B cell (primary cell): ENCODE data around the gene RAB15. TPM values are rescaled to one million over a fixed set of nuclear protein-coding genes. Genes with fewer than 3 reads are reported as not detected.
A peak's percentile ranks its signal among the peaks of the same experiment; 100 is the strongest.

Source experiments
- ATAC-seq: fragments of 200-7000 bp; cut with Tn5 transposase; one replicate; pipeline ENCODE4 v1.10.0; 2021; ENCODE audit warnings: low read depth, mild to moderate bottlenecking, moderate number of reproducible peaks, moderate library complexity
- CTCF ChIA-PET: fragments of 350-600 bp; sonication (Branson Sonifier 250); formaldehyde crosslinking; loops from one replicate; lab custom pipeline; 2021; ENCODE audit warnings: antibody characterized with exemption, inconsistent platforms; lab: Charles Lee
- POLR2A ChIA-PET: fragments of 350-600 bp; sonication (Branson Sonifier 250); formaldehyde crosslinking; loops from one replicate; lab custom pipeline; 2021; ENCODE audit warnings: antibody characterized with exemption; lab: Charles Lee
- DNase-seq: peaks from one replicate; pipeline ENCODE4 v3.0.0; 2013
- H2AFZ ChIP-seq: 2 replicates; pipeline ENCODE4 v1.6.1; 2012; ENCODE audit warnings: mild to moderate bottlenecking, low read depth, low read length; ENCODE audit not compliant: insufficient read depth, poor library complexity, severe bottlenecking
- H3K27ac ChIP-seq, 2 donors: 1 replicate in 1 of 2; 2 replicates in 1 of 2; pipeline ENCODE4 v1.5.1; 2012 to 2013; ENCODE audit warnings: low read length in 2 of 2, mild to moderate bottlenecking in 2 of 2, moderate library complexity in 1 of 2
- H3K27me3 ChIP-seq, 4 experiments: fragments of 200-600 bp in 1 of 4; sonication (generic) in 1 of 4; replicated peaks in 1 of 4; 1 replicate in 2 of 4; 2 replicates in 2 of 4; pipeline versions ENCODE4 v1.6.1 to v1.7.0; 2013 to 2016; ENCODE audit warnings: low read length in 3 of 4, mild to moderate bottlenecking in 2 of 4, mixed read lengths in 1 of 4, moderate library complexity in 1 of 4; ENCODE audit not compliant: insufficient read depth in 4 of 4, control insufficient read depth in 3 of 4; ENCODE audit errors: control extremely low read depth in 1 of 4
- H3K36me3 ChIP-seq, 2 experiments: replicated peaks in 1 of 2; 1 replicate in 1 of 2; 2 replicates in 1 of 2; pipeline versions ENCODE4 v1.6.1 to v1.7.1; 2013; ENCODE audit warnings: low read length in 1 of 2; ENCODE audit not compliant: insufficient read depth in 2 of 2, control insufficient read depth in 1 of 2; ENCODE audit errors: control extremely low read depth in 1 of 2, extremely low read depth in 1 of 2
- H3K4me1 ChIP-seq, 2 donors: fragments of 200-600 bp in 1 of 2; sonication (generic) in 1 of 2; 1 replicate in 1 of 2; 2 replicates in 1 of 2; pipeline versions ENCODE4 v1.5.1 to v1.6.1; 2013 to 2017; ENCODE audit warnings: low read length in 2 of 2; ENCODE audit not compliant: control insufficient read depth in 2 of 2, insufficient read depth in 2 of 2
- H3K4me2 ChIP-seq: replicated peaks from 2 replicates; pipeline ENCODE3; 2012; ENCODE audit warnings: mild to moderate bottlenecking, low read depth, low read length; ENCODE audit not compliant: poor library complexity, severe bottlenecking
- H3K4me3 ChIP-seq, 5 experiments: fragments of 200-600 bp in 1 of 5; sonication (generic) in 1 of 5; 1 replicate in 3 of 5; 2 replicates in 2 of 5; pipeline versions ENCODE4 v1.5.1 to v1.7.0; 2011 to 2016; ENCODE audit warnings: low read length in 4 of 5, mild to moderate bottlenecking in 4 of 5, low read depth in 2 of 5, control low read depth in 1 of 5, moderate library complexity in 1 of 5; ENCODE audit not compliant: insufficient read depth in 1 of 5; ENCODE audit errors: control extremely low read depth in 1 of 5, extremely low read depth in 1 of 5
- H3K79me2 ChIP-seq: fragments of 200-600 bp; sonication (generic); one replicate; pipeline ENCODE4 v1.6.0; 2016; ENCODE audit warnings: low read length; ENCODE audit not compliant: control insufficient read depth, insufficient read depth
- H3K9ac ChIP-seq: fragments of 200-600 bp; sonication (generic); 2 replicates; pipeline ENCODE4 v1.6.1; 2017; ENCODE audit warnings: mild to moderate bottlenecking, low read length, moderate library complexity
- H3K9me3 ChIP-seq, 3 donors: one replicate each; pipeline versions ENCODE4 v1.6.1 to v1.7.1; 2013; ENCODE audit warnings: low read length in 2 of 3; ENCODE audit not compliant: control insufficient read depth in 2 of 3, insufficient read depth in 1 of 3; ENCODE audit errors: control extremely low read depth in 1 of 3
- H4K20me1 ChIP-seq: 2 replicates; pipeline ENCODE4 v1.6.0; 2012; ENCODE audit warnings: mild to moderate bottlenecking, low read length; ENCODE audit not compliant: insufficient read depth, control insufficient read depth, poor library complexity, severe bottlenecking
- H3K27ac Mint-ChIP-seq: one replicate; pipeline ENCODE4 v1.8.0; 2021; ENCODE audit warnings: mixed read lengths
- H3K27me3 Mint-ChIP-seq: one replicate; pipeline ENCODE4 v1.8.0; 2021; ENCODE audit warnings: mixed read lengths
- H3K4me1 Mint-ChIP-seq: one replicate; pipeline ENCODE4 v1.8.0; 2021; ENCODE audit warnings: mixed read lengths
- H3K4me3 Mint-ChIP-seq: one replicate; pipeline ENCODE4 v1.8.0; 2021; ENCODE audit warnings: mixed read lengths
- H3K9me3 Mint-ChIP-seq: one replicate; pipeline ENCODE4 v1.8.0; 2022; ENCODE audit warnings: mixed read lengths; ENCODE audit not compliant: insufficient read depth
- EZH2 ChIP-seq: IDR thresholded peaks from 2 replicates; pipeline ENCODE4 v1.6.1; 2012; ENCODE audit warnings: borderline replicate concordance, low read depth, mild to moderate bottlenecking, moderate library complexity, low read length; ENCODE audit not compliant: insufficient read depth, poor library complexity, severe bottlenecking
- WGBS: methylation state at CpG from one replicate; pipeline ENCODE4 v1.1.5; 2013; ENCODE audit warnings: missing lambda C conversion rate; ENCODE audit not compliant: insufficient coverage; 5-methylcytosine and 5-hydroxymethylcytosine counted together
- intact Hi-C: fragments of 100-400 bp; cut with micrococcal nuclease; formaldehyde crosslinking; loops from one replicate; pipeline ENCODE4 v1.10.0; 2022
- polyA plus RNA-seq: library from polyadenylated mRNA; depleted of rRNA; stranded (reverse); fragments of >200 nt; gene quantifications from 2 replicates; pipeline ENCODE4 v1.2.3, GENCODE V29; 2012
- total RNA-seq, 2 donors: library from RNA; stranded (reverse); fragments of 120-200 nt in 1 of 2; gene quantifications; 1 replicate in 1 of 2; 2 replicates in 1 of 2; pipeline versions ENCODE4 v1.2.3 to v1.2.4, GENCODE V29; 2013 to 2022
- TF ChIP-seq, protein P1 (sequence below): fragments of 200-600 bp; IDR thresholded peaks from one replicate; pipeline ENCODE4 v1.8.0; 2022; ENCODE audit warnings: antibody characterized with exemption, mild to moderate bottlenecking

RAB15 gene
- total and polyA plus RNA-seq, 2 donors (not counting 1 experiment from before 2014, with no cell fraction given): 0.17 to 0.19 TPM

DNA sequence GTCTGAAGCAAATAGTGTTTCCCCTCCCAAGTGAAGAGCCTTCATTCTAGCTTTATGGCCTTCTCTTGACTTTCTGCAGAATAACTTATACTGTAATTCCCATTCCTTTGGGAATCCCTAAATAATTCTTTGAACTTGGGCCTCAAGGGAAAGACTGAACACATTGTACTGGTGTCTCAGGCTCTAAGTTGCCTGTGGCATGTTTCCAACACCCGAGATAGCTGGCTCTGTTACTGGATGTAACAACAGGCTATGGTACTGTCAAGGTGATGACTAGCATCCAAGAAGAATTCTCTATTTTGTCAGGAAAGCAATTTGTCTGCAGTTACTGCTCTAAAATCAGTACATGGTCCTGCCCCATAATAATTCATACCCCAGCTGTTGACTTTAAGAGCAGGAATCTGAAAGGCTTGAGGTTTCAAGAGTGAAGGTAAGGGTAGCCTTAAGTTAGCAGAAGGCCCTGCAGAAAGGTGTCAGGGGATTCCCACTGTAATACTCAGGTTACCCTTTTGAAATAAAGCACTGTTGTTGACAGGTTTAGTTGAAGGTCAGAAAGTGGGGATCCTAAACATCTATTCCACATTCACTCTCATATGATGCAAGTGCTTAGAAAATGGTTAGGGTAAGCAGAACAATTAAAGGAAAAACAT is 34.8 kb downstream of the RAB15 start:
- Mint-ChIP-seq H3K4me3 (no peak overlapping the region), H3K4me1 (peaks cover 6% of the 10 kb centered on the region), H3K27ac (peak overlapping the region; percentile 50), H3K9me3 (no peaks in the 10 kb centered on the region), H3K27me3 (no peaks in the 10 kb centered on the region)
- no peak overlapping the region for H3K4me3 ChIP-seq
- no peaks in the 10 kb centered on the region for H3K79me2 ChIP-seq
- WGBS: no CpG with 5 or more reads among the region's 1 CpG
- DNase-seq (no peak), ATAC-seq (no peak)
- no peak overlapping the region for H2AFZ ChIP-seq
- no peak overlapping the region for H3K9ac ChIP-seq
- peaks cover 4% of the 10 kb centered on the region for H4K20me1 ChIP-seq
- POLR2A ChIA-PET: no interaction called here
- no peak overlapping the region for H3K27ac ChIP-seq
- TF ChIP-seq, protein P1, sequence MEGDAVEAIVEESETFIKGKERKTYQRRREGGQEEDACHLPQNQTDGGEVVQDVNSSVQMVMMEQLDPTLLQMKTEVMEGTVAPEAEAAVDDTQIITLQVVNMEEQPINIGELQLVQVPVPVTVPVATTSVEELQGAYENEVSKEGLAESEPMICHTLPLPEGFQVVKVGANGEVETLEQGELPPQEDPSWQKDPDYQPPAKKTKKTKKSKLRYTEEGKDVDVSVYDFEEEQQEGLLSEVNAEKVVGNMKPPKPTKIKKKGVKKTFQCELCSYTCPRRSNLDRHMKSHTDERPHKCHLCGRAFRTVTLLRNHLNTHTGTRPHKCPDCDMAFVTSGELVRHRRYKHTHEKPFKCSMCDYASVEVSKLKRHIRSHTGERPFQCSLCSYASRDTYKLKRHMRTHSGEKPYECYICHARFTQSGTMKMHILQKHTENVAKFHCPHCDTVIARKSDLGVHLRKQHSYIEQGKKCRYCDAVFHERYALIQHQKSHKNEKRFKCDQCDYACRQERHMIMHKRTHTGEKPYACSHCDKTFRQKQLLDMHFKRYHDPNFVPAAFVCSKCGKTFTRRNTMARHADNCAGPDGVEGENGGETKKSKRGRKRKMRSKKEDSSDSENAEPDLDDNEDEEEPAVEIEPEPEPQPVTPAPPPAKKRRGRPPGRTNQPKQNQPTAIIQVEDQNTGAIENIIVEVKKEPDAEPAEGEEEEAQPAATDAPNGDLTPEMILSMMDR: no peak
- no peak for TF ChIP-seq EZH2
- intact Hi-C loops: no loop called here
- CTCF ChIA-PET: interaction anchor here (0.7 to 0.9 kb wide), 2 partner anchors 12 to 114 kb away, joined by 3 read pairs; no protein-coding TSS in a partner anchor
- no peaks in the 10 kb centered on the region for H3K4me1 ChIP-seq
- H3K36me3 ChIP-seq: peaks cover 0 to 32% of the 10 kb centered on the region in 2 experiments
- H3K27me3 ChIP-seq: no peaks in the 10 kb centered on the region
- no peak overlapping the region for H3K4me2 ChIP-seq
- no peaks in the 10 kb centered on the region for H3K9me3 ChIP-seq

- peaks cover 6% of the 10 kb centered on the region for H3K4me1 Mint-ChIP-seq
- intact Hi-C loops: no loop called here
- POLR2A ChIA-PET: no interaction called here
- no peak overlapping the region for H3K4me3 ChIP-seq
- H3K9me3 Mint-ChIP-seq: no peaks in the 10 kb centered on the region
- peaks cover 0 to 47% of the 10 kb centered on the region in 2 experiments for H3K36me3 ChIP-seq
- H3K9ac ChIP-seq: no peak overlapping the region
- no peak overlapping the region for H2AFZ ChIP-seq
- peak overlapping the region; percentile 8 for H3K27ac Mint-ChIP-seq
- peaks cover 10% of the 10 kb centered on the region for H3K79me2 ChIP-seq
- H3K4me3 Mint-ChIP-seq: no peak overlapping the region
- H3K27me3 ChIP-seq: no peaks in the 10 kb centered on the region
- no peaks in the 10 kb centered on the region for H3K9me3 ChIP-seq
- no peak overlapping the region for H3K4me2 ChIP-seq
- ATAC-seq (no peak), DNase-seq (no peak)
- H3K27me3 Mint-ChIP-seq: no peaks in the 10 kb centered on the region
- H3K27ac ChIP-seq: no peak overlapping the region
- no peak for TF ChIP-seq EZH2
- TF ChIP-seq, protein P1: no peak
- H3K4me1 ChIP-seq: no peaks in the 10 kb centered on the region
- 83% methylated on average over 2 of the region's 2 CpGs for WGBS
- H4K20me1 ChIP-seq: peaks cover 11% of the 10 kb centered on the region
- CTCF ChIA-PET: interaction anchor here (1.1 kb wide), 1 partner anchor 9 kb away, joined by 5 read pairs; no protein-coding TSS in a partner anchor
These were observed 36.6 kb downstream of the RAB15 start for GRCh38 chr14:64935508-64935907.
